Activated T-cell treated with anti-CD3 and anti-CD28 coated beads for 24 hours (primary cell): Measurements from ENCODE around the gene PROCA1.
"Not testable (repeated sequence)": the region's sequence is repeated elsewhere in the genome, so short reads cannot be mapped to it uniquely, and the experiment has no call there.

ENCODE experiments used
- DNase-seq: peaks from one replicate; pipeline ENCODE4 v3.0.0-alpha.2; 2020; ENCODE audit warnings: low read depth

The PROCA1 gene

GRCh38 chr17:28744104-28744971, 32.6 kb upstream of the PROCA1 start:
- DNase-seq: peak; percentile 62

- peak; percentile 70 for DNase-seq
Measured at GRCh38 chr17:28743243-28744103, 31.8 kb upstream of the PROCA1 start, which contains the start of gene TRAF4. TRAF4 (plus strand) TSS chr17:28744011; CDS start chr17:28744113, 102 bp downstream.

- no peak for DNase-seq
Measured at GRCh38 chr17:28741358-28742349, 30.0 kb upstream of the PROCA1 start.

GRCh38 chr17:28740406-28741357, 29.0 kb upstream of the PROCA1 start:
- DNase-seq: no peak

GRCh38 chr17:28738680-28739384, 27.1 kb upstream of the PROCA1 start:
- DNase-seq: no peak

GRCh38 chr17:28737770-28738679, 26.3 kb upstream of the PROCA1 start:
- DNase-seq: no peak

- no peak for DNase-seq
Measured at GRCh38 chr17:28737316-28737715, 25.6 kb upstream of the PROCA1 start.

GRCh38 chr17:28735913-28736769, 24.5 kb upstream of the PROCA1 start:
- DNase-seq: not testable (repeated sequence)

GRCh38 chr17:28735242-28735722, 23.6 kb upstream of the PROCA1 start:
- no peak for DNase-seq

GRCh38 chr17:28734712-28735241, 23.1 kb upstream of the PROCA1 start:
- no peak for DNase-seq

GRCh38 chr17:28733346-28733745, 21.7 kb upstream of the PROCA1 start:
- no peak for DNase-seq

GRCh38 chr17:28729950-28730330, 18.3 kb upstream of the PROCA1 start:
- DNase-seq: no peak

GRCh38 chr17:28728364-28729200, 16.9 kb upstream of the PROCA1 start, which contains the start of gene NEK8:
NEK8 (plus strand) TSS chr17:28728788; CDS start chr17:28728814, 26 bp downstream.
- peak; percentile 97 for DNase-seq

GRCh38 chr17:28726627-28727491, 15.2 kb upstream of the PROCA1 start:
- peak; percentile 92 for DNase-seq

- DNase-seq: no peak
Measured at GRCh38 chr17:28726226-28726626, 14.5 kb upstream of the PROCA1 start, which contains the start of gene TLCD1. TLCD1 (minus strand) TSS chr17:28726233; CDS start chr17:28726097, 136 bp downstream.
